SU-DHL-6 (cell line): ENCODE measurements around the gene C1orf50.

Experiments used
- CTCF ChIP-seq: fragments of 200-600 bp; sonication (generic); IDR thresholded peaks from one replicate; pipeline ENCODE4 v1.5.1; 2017; ENCODE audit warnings: antibody characterized with exemption, mild to moderate bottlenecking, low read length, moderate library complexity; ENCODE audit not compliant: insufficient read depth, poor library complexity, severe bottlenecking
- EZH2phosphoT487 ChIP-seq: fragments of 200-600 bp; sonication (generic), shearing (Covaris generic); conservative IDR thresholded peaks from 2 replicates; pipeline ENCODE4 v1.6.1; 2018; ENCODE audit warnings: mild to moderate bottlenecking, antibody characterized with exemption, low read length, moderate library complexity, mixed read lengths

- TF ChIP-seq CTCF (no peak), EZH2phosphoT487 (no peak)
Observed at GRCh38 chr1:42820813-42821212, 53.8 kb downstream of the C1orf50 start.
